HCT116 (cell line): Measurements from ENCODE around the gene GREB1L. TPM values are rescaled to one million over a fixed set of nuclear protein-coding genes. Genes with fewer than 3 reads are reported as not detected.

ENCODE experiments used
- ATAC-seq: fragments of 200-7000 bp; cut with Tn5 transposase; 2 replicates; pipeline ENCODE4 v1.9.1; 2020; ENCODE audit warnings: mild to moderate bottlenecking, moderate library complexity
- BruUV-seq: library from RNA; stranded (reverse); fragments of 400-500 nt; replicated peaks from 2 replicates; lab custom pipeline; 2021; lab: Mats Ljungman, UMichigan
- CTCF ChIA-PET: fragments of 300-600 bp; sonication (Branson Sonifier 250); formaldehyde crosslinking; loops from one replicate; lab custom pipeline; 2021; ENCODE audit warnings: antibody characterized with exemption; lab: Charles Lee
- POLR2A ChIA-PET: fragments of 300-600, 350-600 bp; sonication (Branson Sonifier 250); formaldehyde crosslinking; loops from one replicate; lab custom pipeline; 2021; ENCODE audit warnings: antibody characterized with exemption; lab: Charles Lee
- RAD21 ChIA-PET, 2 experiments: fragments of 300-600 bp; sonication (Branson Sonifier 250); formaldehyde crosslinking; loops; one replicate each; lab custom pipeline; 2023; ENCODE audit warnings: low total read pairs in 2 of 2; ENCODE audit not compliant: uncharacterized antibody in 2 of 2, unreplicated experiment in 2 of 2, low non-redundant PET in 1 of 2; lab: Charles Lee
- DNase-seq: peaks from one replicate; pipeline ENCODE4 v3.0.0-alpha.2; 2010; ENCODE audit warnings: low read depth, low spot score
- H2AFZ ChIP-seq: fragments of 200-600 bp; shearing (Covaris generic), sonication (generic); 2 replicates; pipeline ENCODE4 v1.6.1; 2017; ENCODE audit warnings: low read depth, mixed run types, mixed read lengths, antibody characterized with exemption, low read length; ENCODE audit not compliant: poor library complexity, severe bottlenecking
- H3K27ac ChIP-seq: 2 replicates; pipeline ENCODE4 v1.5.1; 2012; ENCODE audit warnings: low read depth, low read length
- H3K27me3 ChIP-seq: fragments of 200-600 bp; sonication (generic); 2 replicates; pipeline ENCODE4 v1.6.1; 2016; ENCODE audit warnings: mixed run types, low read length, mixed read lengths; ENCODE audit not compliant: insufficient read depth
- H3K36me3 ChIP-seq, 2 experiments: fragments of 200-500 bp in 1 of 2; fragments of 200-600 bp in 1 of 2; sonication (Bioruptor generic) in 1 of 2; sonication (generic) in 1 of 2; 2 replicates each; pipeline versions ENCODE4 v1.5.1 to v1.6.1; 2014 to 2016; ENCODE audit warnings: low read length in 2 of 2, inconsistent platforms in 1 of 2, mixed read lengths in 1 of 2, mixed run types in 1 of 2; ENCODE audit not compliant: insufficient read depth in 2 of 2, control insufficient read depth in 1 of 2
- H3K4me1 ChIP-seq, 2 experiments: fragments of 200-600 bp in 1 of 2; sonication (generic) in 1 of 2; 2 replicates each; pipeline versions ENCODE4 v1.5.1 to v1.6.1; 2012 to 2017; ENCODE audit warnings: low read length in 2 of 2, inconsistent platforms in 1 of 2, mild to moderate bottlenecking in 1 of 2, mixed read lengths in 1 of 2, mixed run types in 1 of 2, moderate library complexity in 1 of 2; ENCODE audit not compliant: insufficient read depth in 2 of 2, control insufficient read depth in 1 of 2
- H3K4me2 ChIP-seq: fragments of 200-600 bp; sonication (generic); 2 replicates; pipeline ENCODE4 v1.6.1; 2017; ENCODE audit warnings: mixed run types, low read length, mixed read lengths
- H3K4me3 ChIP-seq, 2 experiments: fragments of 200-600 bp in 1 of 2; sonication (generic) in 1 of 2; replicated peaks in 1 of 2; 2 replicates each; pipeline ENCODE4 v1.5.1; 2011 to 2016; ENCODE audit warnings: low read length in 2 of 2, control low read depth in 1 of 2, low read depth in 1 of 2, mild to moderate bottlenecking in 1 of 2, mixed read lengths in 1 of 2, mixed run types in 1 of 2
- H3K79me2 ChIP-seq: fragments of 200-600 bp; sonication (generic); 2 replicates; pipeline ENCODE4 v1.6.1; 2017; ENCODE audit warnings: mild to moderate bottlenecking, mixed run types, low read length, moderate library complexity, mixed read lengths; ENCODE audit not compliant: insufficient read depth
- H3K9ac ChIP-seq: fragments of 200-600 bp; sonication (generic); 2 replicates; pipeline ENCODE4 v1.6.1; 2016; ENCODE audit warnings: low read length, mixed read lengths
- H3K9me2 ChIP-seq: fragments of 200-600 bp; sonication (generic), shearing (Covaris generic); 2 replicates; pipeline ENCODE4 v1.6.1; 2017; ENCODE audit warnings: mixed run types, mild to moderate bottlenecking, moderate library complexity; ENCODE audit not compliant: insufficient read depth
- H3K9me3 ChIP-seq, 2 experiments: fragments of 200-500 bp in 1 of 2; fragments of 200-600 bp in 1 of 2; sonication (Bioruptor generic) in 1 of 2; sonication (generic) in 1 of 2; 2 replicates each; pipeline ENCODE4 v1.6.1; 2014 to 2017; ENCODE audit warnings: low read length in 2 of 2, mixed read lengths in 2 of 2, inconsistent platforms in 1 of 2, low read depth in 1 of 2, mild to moderate bottlenecking in 1 of 2, mixed run types in 1 of 2, moderate library complexity in 1 of 2; ENCODE audit not compliant: control insufficient read depth in 1 of 2, insufficient read depth in 1 of 2
- H4K20me1 ChIP-seq: fragments of 200-600 bp; sonication (generic), shearing (Covaris generic); 2 replicates; pipeline ENCODE4 v1.6.1; 2017; ENCODE audit warnings: mixed run types, mild to moderate bottlenecking, moderate library complexity; ENCODE audit not compliant: insufficient read depth
- ATF3 ChIP-seq: IDR thresholded peaks from 2 replicates; pipeline ENCODE4 v1.6.1; 2012
- CBX3 ChIP-seq: IDR thresholded peaks from 2 replicates; pipeline ENCODE4 v1.6.1; 2012; ENCODE audit warnings: low read depth
- CEBPB ChIP-seq: IDR thresholded peaks from 2 replicates; pipeline ENCODE4 v1.6.1; 2012; ENCODE audit warnings: low read depth
- CTCF ChIP-seq, 3 experiments: fragments of 200-600 bp in 1 of 3; sonication (generic) in 1 of 3; IDR thresholded peaks in 2 of 3; conservative IDR thresholded peaks in 1 of 3; 2 replicates each; pipeline ENCODE4 v1.5.1; 2012 to 2017; ENCODE audit warnings: low read depth in 2 of 3, low read length in 2 of 3, antibody characterized with exemption in 1 of 3, borderline replicate concordance in 1 of 3, control low read depth in 1 of 3, mild to moderate bottlenecking in 1 of 3, mixed read lengths in 1 of 3, mixed run types in 1 of 3, moderate library complexity in 1 of 3; ENCODE audit not compliant: insufficient read depth in 1 of 3
- EGR1 ChIP-seq: IDR thresholded peaks from 2 replicates; pipeline ENCODE4 v1.6.1; 2012; ENCODE audit warnings: low read depth
- EZH2 ChIP-seq: fragments of 200-600 bp; sonication (generic); IDR thresholded peaks from 2 replicates; pipeline ENCODE4 v1.6.1; 2017; ENCODE audit warnings: antibody characterized with exemption, mixed run types
- EZH2phosphoT487 ChIP-seq: fragments of 200-600 bp; IDR thresholded peaks from 2 replicates; pipeline ENCODE4 v1.6.1; 2018; ENCODE audit warnings: antibody characterized with exemption, borderline replicate concordance
- FOSL1 ChIP-seq: IDR thresholded peaks from 2 replicates; pipeline ENCODE4 v1.6.1; 2012; ENCODE audit warnings: low read depth
- JUND ChIP-seq: IDR thresholded peaks from 2 replicates; pipeline ENCODE4 v1.6.1; 2012
- MAX ChIP-seq: IDR thresholded peaks from 2 replicates; pipeline ENCODE4 v1.6.1; 2012
- POLR2A ChIP-seq: IDR thresholded peaks from 2 replicates; pipeline ENCODE4 v1.7.0; 2011; ENCODE audit warnings: borderline replicate concordance; ENCODE audit not compliant: insufficient read depth, insufficient read length; ENCODE audit errors: extremely low read depth
- REST ChIP-seq: IDR thresholded peaks from 2 replicates; pipeline ENCODE4 v1.6.1; 2012; ENCODE audit warnings: low read depth
- SP1 ChIP-seq: IDR thresholded peaks from 2 replicates; pipeline ENCODE4 v1.6.1; 2012; ENCODE audit warnings: low read depth
- TCF7L2 ChIP-seq: IDR thresholded peaks from 2 replicates; pipeline ENCODE4 v1.7.0; 2011; ENCODE audit warnings: borderline replicate concordance, inconsistent platforms; ENCODE audit not compliant: insufficient read depth, insufficient read length; ENCODE audit errors: extremely low read depth
- ZBTB33 ChIP-seq: IDR thresholded peaks from 2 replicates; pipeline ENCODE4 v1.6.1; 2011; ENCODE audit warnings: mild to moderate bottlenecking, low read length, moderate library complexity; ENCODE audit not compliant: insufficient replicate concordance; ENCODE audit errors: extremely low read depth
- ZFX ChIP-seq: fragments of 450-650 bp; IDR thresholded peaks from 2 replicates; pipeline ENCODE4 v1.6.1; 2017
- ZNF274 ChIP-seq: fragments of 200-500 bp; sonication (Bioruptor generic); IDR thresholded peaks from 2 replicates; pipeline ENCODE4 v1.6.1; 2014; ENCODE audit warnings: mild to moderate bottlenecking, low read depth, low read length, inconsistent platforms
- intact Hi-C: fragments of 100-400 bp; cut with micrococcal nuclease; formaldehyde crosslinking; loops from 2 replicates; pipeline ENCODE4 v1.10.0; 2022
- total RNA-seq: library from RNA; stranded (reverse); gene quantifications from one replicate; pipeline ENCODE4 v1.2.1, GENCODE V29; 2021; ENCODE audit not compliant: unreplicated experiment

The GREB1L gene
- total RNA-seq, 1 experiment from 2014 or later = 12.2 TPM

GRCh38 chr18:21309248-21309647 lies 67.2 kb downstream of the GREB1L start:
- no peaks in the 10 kb centered on the region for H4K20me1 ChIP-seq
- no peaks in the 10 kb centered on the region for H3K9me3 ChIP-seq
- H2AFZ ChIP-seq = no peak overlapping the region
- no TSS peak for BruUV-seq
- 0 out of 4 replicates have a peak, but pooled peaks cover 0 to 4% of the 10 kb centered on the region in 2 experiments for H3K36me3 ChIP-seq
- no peaks in the 10 kb centered on the region for H3K27me3 ChIP-seq
- H3K4me2 ChIP-seq = no peak overlapping the region
- no peak overlapping the region for H3K27ac ChIP-seq
- H3K79me2 ChIP-seq = no peaks in the 10 kb centered on the region; the same call in 1 of the 2 replicates
- peaks cover 15 to 59% of the 10 kb centered on the region in 2 experiments for H3K4me1 ChIP-seq
- no peaks in the 10 kb centered on the region for H3K9me2 ChIP-seq
- ChIA-PET RAD21 (no interaction called here), POLR2A (no interaction called here), CTCF (no interaction called here)
- no peak for DNase-seq
- TF ChIP-seq ATF3 (no peak), CEBPB (no peak), EZH2phosphoT487 (no peak), ZBTB33 (no peak), EGR1 (no peak), TCF7L2 (no peak), POLR2A (no peak), CBX3 (no peak), EZH2 (no peak), SP1 (no peak), REST (no peak), JUND (no peak), CTCF (IDR thresholded peaks at IDR 0.05 in 2 of 3, conservative IDR thresholded peaks at IDR 0.05 in 1 of 3; ENCODE audit: borderline replicate concordance in 1 of 3, insufficient read depth in 1 of 3, low read depth in 2 of 3, low read length in 2 of 3) (no peak), ZFX (no peak), ZNF274 (no peak), MAX (no peak), FOSL1 (no peak)
- no peak overlapping the region for H3K9ac ChIP-seq
- no peak for ATAC-seq
- intact Hi-C loops = no loop called here
- H3K4me3 ChIP-seq = no peak overlapping the region
